Measurements from ENCODE around the gene FOXL1.

Gene FOXL1

DNA sequence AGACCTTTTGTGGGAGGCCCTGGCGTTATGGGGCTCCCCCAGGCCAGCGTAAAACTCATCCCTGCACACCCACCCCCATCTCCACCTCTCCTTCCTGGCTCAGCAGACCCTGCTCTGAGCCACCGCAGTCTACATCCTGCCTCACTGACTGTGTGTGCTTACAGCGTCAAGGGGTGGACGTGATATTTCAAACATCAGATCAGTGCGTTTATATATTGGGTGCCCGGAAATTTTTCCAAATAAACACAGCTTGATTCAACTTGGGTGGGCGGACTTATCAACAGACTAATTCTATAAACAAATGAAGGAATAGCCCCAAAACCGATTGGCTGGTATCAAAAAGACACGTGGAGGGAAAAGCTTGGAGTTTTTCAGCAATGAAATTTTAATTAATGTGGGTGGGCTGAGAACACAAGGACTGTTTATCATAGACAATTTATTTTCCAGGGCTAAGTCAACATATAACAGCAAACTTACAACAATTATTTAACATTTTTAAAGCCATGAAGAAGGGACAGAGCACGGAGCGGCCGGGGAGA is at the start of gene FOXL1:
Gene FOXL1 (plus strand): TSS at position 489 of the 539 bp plus-strand sequence. CDS start 175 bp downstream, outside the sequence.
- DNase-seq (ENCODE audit: low read depth in 2 of 2, low spot score in 1 of 2), result no peak

- no peak for DNase-seq (ENCODE audit: low read depth in 2 of 2, low spot score in 1 of 2)
Measured at GRCh38 chr16:86529160-86529559, 49.2 kb upstream of the FOXL1 start.

DNA sequence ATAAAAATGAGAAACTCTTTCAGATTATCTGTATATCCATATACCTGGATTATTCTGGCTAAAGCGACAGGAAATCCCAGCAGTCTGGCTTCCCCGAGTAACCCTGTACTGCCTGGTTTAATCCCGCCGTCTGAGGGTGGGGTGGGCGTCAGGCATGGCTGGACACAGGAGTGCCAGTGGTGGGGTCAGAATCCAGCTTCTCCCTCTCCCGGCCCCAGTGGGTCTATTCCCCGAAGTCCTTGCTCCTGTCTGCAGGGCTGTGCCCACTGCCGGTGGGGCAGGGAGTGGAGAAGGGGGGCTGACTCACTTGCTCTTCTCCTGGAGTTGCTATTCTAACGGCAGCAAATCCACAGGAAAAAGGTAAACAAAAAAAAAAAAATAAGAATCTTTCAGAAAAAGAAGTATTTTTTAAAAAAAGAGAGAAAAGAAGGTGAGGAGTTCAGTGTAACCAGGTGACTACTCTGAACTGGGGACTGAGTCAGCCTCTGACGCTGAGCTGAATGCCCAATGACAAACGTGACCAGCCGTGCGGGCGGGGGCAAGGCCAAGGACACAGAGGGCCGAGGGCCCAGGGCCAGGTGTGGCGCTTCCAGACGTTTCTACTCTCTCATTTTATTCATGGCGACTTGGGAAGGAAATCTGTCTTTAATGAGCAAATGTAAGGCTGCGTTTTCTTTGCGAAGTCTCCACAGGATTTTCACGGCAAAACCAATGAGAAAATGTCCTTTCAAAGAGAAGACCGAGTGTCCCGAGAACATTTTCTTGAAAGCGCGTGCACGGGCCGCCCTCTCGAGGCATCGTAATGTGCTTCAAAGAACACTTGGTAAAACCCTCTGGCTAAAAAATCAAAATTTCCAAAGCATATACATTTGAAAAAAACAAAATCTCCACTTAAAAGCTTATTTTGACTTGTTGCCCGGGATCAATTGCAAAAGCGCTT is 47.8 kb upstream of the FOXL1 start:
- DNase-seq (ENCODE audit: low read depth in 2 of 2, low spot score in 1 of 2), result no peak

DNA sequence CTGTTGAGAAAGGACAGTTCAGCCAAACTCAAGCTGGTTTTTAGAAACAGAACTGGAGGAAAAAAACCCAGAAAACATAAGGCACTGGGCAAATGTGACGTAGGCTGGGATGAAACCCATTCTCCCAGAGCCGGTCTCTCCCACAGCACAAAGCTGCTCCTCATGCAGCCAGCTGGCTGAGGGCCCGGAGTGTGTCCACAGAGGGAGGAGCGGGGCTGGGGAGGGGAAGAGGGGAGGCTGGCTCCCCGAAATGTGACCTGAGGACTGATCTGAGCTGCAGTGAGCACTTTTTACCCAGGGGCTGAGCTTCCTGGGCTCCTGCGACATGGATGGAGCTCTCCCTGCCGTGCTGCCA is 47.2 kb upstream of the FOXL1 start:
- no peak for DNase-seq (ENCODE audit: low read depth in 2 of 2, low spot score in 1 of 2)

DNA sequence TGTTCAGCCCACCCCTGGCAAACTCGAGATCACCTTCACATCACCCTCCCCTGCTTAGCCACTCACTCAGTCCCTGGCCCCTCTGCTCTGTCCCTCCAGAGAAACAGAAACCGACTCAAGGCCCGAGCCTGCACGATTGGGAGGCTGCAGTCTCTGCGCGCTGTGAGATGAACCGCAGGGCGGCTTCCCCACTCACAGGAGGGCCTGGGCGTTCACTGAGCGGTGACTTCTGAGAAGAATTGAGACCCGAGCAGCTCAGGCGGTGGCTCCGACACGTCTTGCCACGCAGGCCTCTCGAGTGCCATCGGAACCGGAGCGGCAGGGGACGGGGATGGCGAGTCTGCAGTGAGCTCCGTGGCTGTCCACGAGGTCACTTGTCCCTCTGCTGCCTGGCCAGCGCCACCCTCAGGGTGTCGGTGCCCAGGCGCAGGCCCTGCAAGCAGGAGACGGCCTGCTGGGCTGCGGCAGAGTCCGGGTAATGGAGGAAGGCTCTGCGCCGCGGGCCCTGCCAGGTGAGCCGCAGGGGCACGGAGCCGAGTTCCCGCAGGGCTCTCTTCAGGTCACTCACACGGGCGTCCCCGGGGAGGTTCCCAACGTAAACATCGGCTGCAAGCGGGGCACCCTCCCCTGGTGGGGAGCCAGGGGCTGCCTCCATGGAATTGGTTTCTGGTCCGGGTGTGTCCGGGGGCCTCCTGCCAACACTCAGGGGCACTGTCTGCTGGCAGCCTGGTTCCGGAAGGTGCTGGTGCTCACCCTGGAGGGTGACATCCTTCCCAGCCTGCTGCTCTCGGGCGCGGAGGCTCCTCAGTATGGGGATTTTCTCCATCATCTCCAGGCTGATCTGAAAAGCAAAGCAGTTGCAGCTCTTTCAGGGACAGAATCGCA is 46.5 kb upstream of the FOXL1 start:
- DNase-seq (ENCODE audit: low read depth in 2 of 2, low spot score in 1 of 2), result no peak

- DNase-seq (ENCODE audit: low read depth in 2 of 2, low spot score in 1 of 2), result no peak
Measured at GRCh38 chr16:86532526-86532815, 45.9 kb upstream of the FOXL1 start.

DNA sequence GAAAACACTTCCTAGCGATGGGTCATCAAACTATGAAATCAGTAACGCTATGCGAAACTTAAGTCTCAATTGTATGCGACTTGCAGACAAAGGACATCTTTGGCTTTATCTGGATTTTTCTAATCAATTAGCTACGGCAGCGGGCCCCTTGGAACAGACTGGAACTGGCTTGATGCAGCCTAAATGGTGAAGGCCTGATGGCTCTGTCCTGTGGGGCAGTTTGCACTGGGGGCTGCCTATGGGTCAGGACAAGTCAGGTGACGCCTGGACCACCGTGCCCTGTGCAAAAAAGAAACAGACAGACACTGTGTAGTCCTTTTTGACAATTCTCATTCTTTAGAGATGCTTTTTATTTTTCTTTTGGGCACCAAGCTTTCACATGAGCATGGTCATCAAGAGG is 45.3 kb upstream of the FOXL1 start:
- DNase-seq (ENCODE audit: low read depth in 2 of 2, low spot score in 1 of 2), result no peak

DNA sequence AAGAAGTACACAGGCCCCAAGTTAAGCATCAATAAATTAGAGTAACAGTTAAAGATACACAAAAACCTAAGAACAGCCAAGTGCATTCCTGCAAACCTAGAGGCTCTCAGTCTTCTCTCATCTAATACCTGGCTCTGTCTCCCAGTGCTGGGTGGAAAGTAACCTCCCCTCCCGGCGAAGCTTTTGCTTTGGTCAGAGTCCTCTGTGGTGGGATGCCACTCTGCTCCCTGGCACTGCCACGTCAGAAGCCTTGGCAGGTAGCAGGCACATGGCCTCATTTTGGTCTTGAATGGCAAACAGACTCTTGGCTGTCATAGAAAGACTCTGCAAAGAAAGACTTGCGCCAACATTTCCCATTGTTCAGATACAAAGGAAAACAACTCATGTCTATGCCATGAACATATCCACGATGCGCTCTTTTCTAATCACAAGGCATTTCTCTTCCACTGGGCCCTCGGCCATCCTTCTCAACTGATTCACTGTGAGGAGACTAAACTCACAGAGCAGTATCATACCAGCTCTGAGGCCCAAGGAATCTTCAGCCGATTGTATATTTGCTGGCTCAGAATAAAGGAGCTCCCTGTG is 44.5 kb upstream of the FOXL1 start:
- DNase-seq (ENCODE audit: low read depth in 2 of 2, low spot score in 1 of 2), result no peak

- DNase-seq (ENCODE audit: low read depth in 2 of 2, low spot score in 1 of 2), result no peak
Measured at GRCh38 chr16:86534779-86535615, 43.4 kb upstream of the FOXL1 start.

DNA sequence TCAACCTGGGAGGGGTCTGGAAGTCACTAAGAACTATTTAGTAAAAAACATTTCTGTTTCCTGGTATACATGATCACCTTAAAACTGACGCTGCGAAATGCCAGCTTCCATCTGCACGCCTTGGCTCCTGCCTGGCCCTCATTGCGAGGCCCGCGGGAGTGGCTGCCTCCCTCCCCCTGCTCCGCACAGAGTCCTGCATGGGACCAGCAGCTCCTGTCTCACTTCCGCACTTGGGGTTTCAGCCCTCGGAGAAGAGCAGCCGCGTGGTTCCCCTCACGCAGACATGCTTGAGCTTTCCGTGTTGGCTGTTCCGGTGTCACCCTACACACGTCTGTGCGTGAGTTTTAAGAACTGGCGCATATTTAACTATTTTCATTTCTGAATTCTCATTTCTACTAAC is 41.7 kb upstream of the FOXL1 start:
- no peak for DNase-seq (ENCODE audit: low read depth in 2 of 2, low spot score in 1 of 2)

DNA sequence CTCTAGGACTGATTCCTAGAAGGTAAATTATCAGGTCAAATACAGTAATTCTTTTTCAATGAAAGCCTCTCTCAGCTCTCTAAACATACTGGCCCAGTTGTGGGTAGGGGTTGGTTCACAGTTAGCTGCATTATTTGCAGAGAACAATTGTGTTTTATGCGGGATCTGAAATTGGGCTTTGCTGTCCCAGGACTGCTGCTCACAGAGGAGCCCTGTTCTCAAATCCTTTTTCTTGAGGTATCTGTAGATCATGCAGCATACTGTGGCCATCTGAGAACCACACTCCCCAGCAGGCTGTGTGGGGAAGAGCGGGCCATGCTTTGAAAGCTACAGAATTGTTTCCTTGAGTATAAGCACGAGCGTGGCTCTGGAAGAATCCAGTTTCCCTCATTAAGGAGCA is 40.9 kb upstream of the FOXL1 start:
- no peak for DNase-seq (ENCODE audit: low read depth in 2 of 2, low spot score in 1 of 2)

DNA sequence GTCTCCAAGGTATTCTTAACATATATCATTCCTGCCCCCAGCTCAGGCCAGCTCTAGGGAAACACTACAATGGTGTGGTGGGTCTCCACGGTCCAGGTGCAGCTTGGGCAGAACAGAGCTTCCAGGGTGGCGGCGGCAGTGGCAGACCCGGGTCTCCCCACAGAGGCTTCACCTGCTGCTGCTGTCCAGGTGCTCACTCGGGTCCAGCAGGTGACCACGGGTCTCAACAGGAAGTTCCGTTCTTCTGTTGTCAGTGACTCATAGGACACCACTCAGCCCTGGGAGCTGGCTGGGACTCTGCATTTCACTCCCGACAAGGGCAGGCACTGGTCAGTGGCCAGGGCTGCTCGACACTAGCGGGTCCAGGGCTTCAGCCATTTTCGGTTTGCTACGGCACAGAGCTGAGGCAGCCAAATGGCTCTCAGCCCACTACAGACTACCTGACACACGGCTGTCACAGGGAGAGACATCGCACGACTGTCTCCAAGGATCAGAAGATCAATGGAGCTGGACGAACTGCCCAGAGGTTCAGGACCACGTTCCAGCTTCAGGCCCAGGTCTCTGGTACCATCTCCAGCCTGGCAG is 40.1 kb upstream of the FOXL1 start:
- DNase-seq (ENCODE audit: low read depth in 2 of 2, low spot score in 1 of 2), result no peak

- no peak for DNase-seq (ENCODE audit: low read depth in 2 of 2, low spot score in 1 of 2)
Measured at GRCh38 chr16:86540894-86541293, 37.5 kb upstream of the FOXL1 start.

DNA sequence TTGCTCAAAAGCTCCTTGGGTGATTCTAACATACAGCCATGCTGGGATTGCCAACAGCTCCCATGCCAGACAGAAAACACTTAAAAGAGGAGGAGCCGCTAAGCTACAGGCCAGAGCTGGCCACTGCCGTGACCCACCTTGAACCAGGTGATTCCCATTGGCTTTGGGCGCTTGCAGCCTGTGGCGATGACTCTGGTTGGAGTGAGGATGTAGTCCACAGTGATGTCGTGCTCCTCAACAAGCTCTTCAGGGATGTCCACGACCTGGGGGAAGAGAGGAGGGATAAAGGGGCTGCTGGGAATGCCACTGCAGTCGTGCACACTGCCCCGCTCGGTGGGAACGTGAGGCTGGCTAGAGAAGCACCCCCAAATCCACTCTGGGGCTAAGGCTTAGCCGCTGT is 36.8 kb upstream of the FOXL1 start:
- no peak for DNase-seq (ENCODE audit: low read depth in 2 of 2, low spot score in 1 of 2)

DNA sequence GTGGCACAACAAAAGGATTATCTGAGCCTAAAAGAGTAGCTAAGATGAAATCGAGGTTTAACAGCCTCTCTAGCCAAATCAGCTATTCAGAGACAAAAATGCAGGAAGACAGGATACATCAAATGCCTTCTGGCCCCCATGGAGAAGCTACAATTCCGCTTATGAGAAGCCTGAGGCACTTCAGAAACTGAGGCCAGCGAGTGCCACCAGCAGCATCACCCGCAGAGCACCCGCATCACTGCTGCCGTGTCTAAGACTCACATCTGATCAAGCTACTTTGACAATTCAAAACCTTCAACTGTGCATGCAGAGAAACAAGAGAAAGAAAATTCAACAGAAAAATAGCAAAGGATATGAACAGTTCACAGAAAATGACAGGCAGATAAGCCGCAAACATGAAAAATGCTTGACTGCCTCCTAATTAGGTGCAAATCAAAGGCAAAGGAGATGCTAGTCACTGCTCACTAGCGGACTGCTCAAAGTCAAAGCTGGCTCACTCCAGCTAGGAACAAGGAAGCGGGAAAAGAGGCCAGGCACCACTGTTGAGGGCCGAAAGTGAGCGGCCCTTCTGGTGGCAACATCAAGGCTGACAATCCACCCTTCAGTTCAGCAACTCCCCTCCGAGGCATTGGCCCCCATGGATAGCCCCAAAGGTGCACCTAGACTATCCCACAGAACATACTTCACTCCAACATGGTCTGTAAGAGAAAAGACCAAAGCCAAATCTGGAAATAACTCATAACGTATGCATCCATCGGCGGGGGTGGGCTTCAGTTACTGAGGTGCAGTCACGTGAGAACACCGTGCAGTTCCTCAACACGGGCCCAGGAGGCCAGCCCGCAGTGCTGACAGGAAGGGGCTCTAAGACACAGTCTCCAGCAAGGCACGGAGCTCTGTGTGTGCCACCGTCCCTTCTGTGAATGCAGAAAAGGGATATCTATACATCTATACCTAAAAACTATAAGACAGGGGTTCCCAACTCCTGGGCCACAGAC is 35.3 kb upstream of the FOXL1 start:
- no peak for DNase-seq (ENCODE audit: low read depth in 2 of 2, low spot score in 1 of 2)

- no peak for DNase-seq (ENCODE audit: low read depth in 2 of 2, low spot score in 1 of 2)
Measured at GRCh38 chr16:86545481-86545880, 32.9 kb upstream of the FOXL1 start.

- DNase-seq (ENCODE audit: low read depth in 2 of 2, low spot score in 1 of 2), result no peak
Measured at GRCh38 chr16:86545954-86546637, 32.3 kb upstream of the FOXL1 start.

GRCh38 chr16:86546638-86547013 is 31.7 kb upstream of the FOXL1 start:
- no peak for DNase-seq (ENCODE audit: low read depth in 2 of 2, low spot score in 1 of 2)

- DNase-seq (ENCODE audit: low read depth in 2 of 2, low spot score in 1 of 2), result no peak
Measured at GRCh38 chr16:86547286-86547685, 31.1 kb upstream of the FOXL1 start.

All from stimulated activated CD8-positive, alpha-beta memory T cell treated with anti-CD3 and anti-CD28 coated beads, Interleukin-4, amount 100 ng/mL, for 1 hour (primary cell).